Stimulated activated CD4-positive, alpha-beta T cell treated with anti-CD3 and anti-CD28 coated beads, Interleukin-4, amount 100 ng/mL, for 1 hour (primary cell): ENCODE data around the gene CPOX.
A peak's percentile ranks its signal among the peaks of the same experiment; 100 is the strongest.
"Not testable (repeated sequence)": the region's sequence is repeated elsewhere in the genome, so short reads cannot be mapped to it uniquely, and the experiment has no call there.

ENCODE experiments used
- DNase-seq: peaks from one replicate; pipeline ENCODE4 v3.0.0-alpha.2; 2020

CPOX gene

GRCh38 chr3:98593046-98593936 is at the start of gene CPOX:
TSS of gene CPOX (minus strand) at chr3:98593611. CDS start at chr3:98593504, 107 bp downstream.
- peak; percentile 89 for DNase-seq

- not testable (repeated sequence) for DNase-seq
Measured at GRCh38 chr3:98642769-98643168, 49.4 kb upstream of the CPOX start.

- not testable (repeated sequence) for DNase-seq
Measured at GRCh38 chr3:98641756-98642155, 48.3 kb upstream of the CPOX start.

GRCh38 chr3:98638515-98638914 is 45.1 kb upstream of the CPOX start:
- not testable (repeated sequence) for DNase-seq

GRCh38 chr3:98630416-98630815 is 37.0 kb upstream of the CPOX start:
- DNase-seq, result no peak

- no peak for DNase-seq
Measured at GRCh38 chr3:98628317-98628716, 34.9 kb upstream of the CPOX start.

- DNase-seq, result no peak
Measured at GRCh38 chr3:98626151-98626550, 32.7 kb upstream of the CPOX start.

- DNase-seq, result no peak
Measured at GRCh38 chr3:98623572-98624280, 30.3 kb upstream of the CPOX start.

- no peak for DNase-seq
Measured at GRCh38 chr3:98617841-98618240, 24.4 kb upstream of the CPOX start.

- no peak for DNase-seq
Measured at GRCh38 chr3:98613616-98614015, 20.2 kb upstream of the CPOX start.

- no peak for DNase-seq
Measured at GRCh38 chr3:98612996-98613517, 19.6 kb upstream of the CPOX start.

- peak; percentile 3 for DNase-seq
Measured at GRCh38 chr3:98612587-98612986, 19.2 kb upstream of the CPOX start.

- no peak for DNase-seq
Measured at GRCh38 chr3:98608029-98608428, 14.6 kb upstream of the CPOX start.

- no peak for DNase-seq
Measured at GRCh38 chr3:98603580-98603979, 10.2 kb upstream of the CPOX start.

GRCh38 chr3:98602078-98602678 is 8.8 kb upstream of the CPOX start:
- no peak for DNase-seq

GRCh38 chr3:98601180-98601579 is 7.8 kb upstream of the CPOX start:
- no peak for DNase-seq

- no peak for DNase-seq
Measured at GRCh38 chr3:98600412-98601095, 7.1 kb upstream of the CPOX start.

GRCh38 chr3:98599647-98600411 is 6.4 kb upstream of the CPOX start:
- no peak for DNase-seq

GRCh38 chr3:98598492-98598891 is 5.1 kb upstream of the CPOX start:
- no peak for DNase-seq

GRCh38 chr3:98596541-98597500 is 3.4 kb upstream of the CPOX start:
- no peak for DNase-seq

GRCh38 chr3:98596087-98596486 is 2.7 kb upstream of the CPOX start:
- DNase-seq, result no peak
